ENCODE measurements around the gene PRMT5.

DNA sequence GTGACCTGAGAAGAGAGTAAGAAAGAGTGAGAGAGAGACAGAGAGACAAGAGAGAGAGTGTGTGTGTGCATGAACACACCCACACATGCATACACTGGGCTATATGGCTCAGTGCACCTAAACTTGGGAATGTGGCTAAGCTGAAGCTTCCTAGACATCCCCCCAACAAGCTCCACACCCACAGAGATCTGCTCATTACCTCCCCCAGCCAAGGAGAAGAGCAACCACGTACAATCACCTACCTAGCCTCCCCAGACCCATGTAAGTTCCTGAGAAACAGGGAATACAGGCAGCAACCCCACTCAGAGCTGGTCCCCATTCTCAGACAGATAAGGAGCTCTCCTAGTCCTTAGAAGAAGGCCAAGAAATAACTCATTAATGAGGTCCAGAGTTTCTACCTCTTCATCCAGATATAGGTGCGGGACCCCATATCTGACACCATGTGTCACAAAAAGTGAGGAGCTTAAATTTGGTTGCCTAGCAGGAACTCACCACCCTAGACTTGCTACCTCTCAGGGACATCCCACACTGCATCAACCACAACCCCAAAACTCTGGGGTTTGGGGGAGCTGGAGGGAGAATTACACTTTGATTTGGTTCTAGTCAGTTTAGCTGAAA lies 43.2 kb upstream of the PRMT5 start:
- TF ChIP-seq, protein P1, sequence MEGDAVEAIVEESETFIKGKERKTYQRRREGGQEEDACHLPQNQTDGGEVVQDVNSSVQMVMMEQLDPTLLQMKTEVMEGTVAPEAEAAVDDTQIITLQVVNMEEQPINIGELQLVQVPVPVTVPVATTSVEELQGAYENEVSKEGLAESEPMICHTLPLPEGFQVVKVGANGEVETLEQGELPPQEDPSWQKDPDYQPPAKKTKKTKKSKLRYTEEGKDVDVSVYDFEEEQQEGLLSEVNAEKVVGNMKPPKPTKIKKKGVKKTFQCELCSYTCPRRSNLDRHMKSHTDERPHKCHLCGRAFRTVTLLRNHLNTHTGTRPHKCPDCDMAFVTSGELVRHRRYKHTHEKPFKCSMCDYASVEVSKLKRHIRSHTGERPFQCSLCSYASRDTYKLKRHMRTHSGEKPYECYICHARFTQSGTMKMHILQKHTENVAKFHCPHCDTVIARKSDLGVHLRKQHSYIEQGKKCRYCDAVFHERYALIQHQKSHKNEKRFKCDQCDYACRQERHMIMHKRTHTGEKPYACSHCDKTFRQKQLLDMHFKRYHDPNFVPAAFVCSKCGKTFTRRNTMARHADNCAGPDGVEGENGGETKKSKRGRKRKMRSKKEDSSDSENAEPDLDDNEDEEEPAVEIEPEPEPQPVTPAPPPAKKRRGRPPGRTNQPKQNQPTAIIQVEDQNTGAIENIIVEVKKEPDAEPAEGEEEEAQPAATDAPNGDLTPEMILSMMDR (IDR thresholded peaks at IDR 0.05), result no peak
- TF ChIP-seq POLR2A (IDR thresholded peaks at IDR 0.05), result no peak
